ENCODE data around the gene PKLR.
"Not testable (repeated sequence)": the region's sequence is repeated elsewhere in the genome, so short reads cannot be mapped to it uniquely, and the experiment has no call there.

Gene PKLR

DNA sequence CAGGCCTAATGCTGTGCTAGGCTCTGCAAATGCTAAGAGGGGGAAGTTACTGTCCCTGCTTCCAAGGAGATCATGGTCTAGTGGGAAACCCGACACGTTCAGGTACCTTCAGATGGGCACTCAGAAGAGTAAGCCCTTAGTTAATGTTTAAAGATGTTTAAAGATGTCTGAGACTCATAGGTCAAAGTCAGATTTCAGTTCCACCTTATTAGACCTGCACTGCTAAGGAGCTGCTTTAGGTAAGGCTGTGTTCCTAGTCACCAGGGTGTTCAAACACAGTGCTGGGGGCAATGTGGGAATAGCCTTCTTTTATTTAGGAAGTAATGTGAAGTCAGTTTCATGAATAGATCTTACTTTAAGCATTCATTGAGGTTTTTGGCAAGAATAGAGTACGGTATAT, 15.7 kb upstream of the PKLR start:
- DNase-seq = no peak

DNA sequence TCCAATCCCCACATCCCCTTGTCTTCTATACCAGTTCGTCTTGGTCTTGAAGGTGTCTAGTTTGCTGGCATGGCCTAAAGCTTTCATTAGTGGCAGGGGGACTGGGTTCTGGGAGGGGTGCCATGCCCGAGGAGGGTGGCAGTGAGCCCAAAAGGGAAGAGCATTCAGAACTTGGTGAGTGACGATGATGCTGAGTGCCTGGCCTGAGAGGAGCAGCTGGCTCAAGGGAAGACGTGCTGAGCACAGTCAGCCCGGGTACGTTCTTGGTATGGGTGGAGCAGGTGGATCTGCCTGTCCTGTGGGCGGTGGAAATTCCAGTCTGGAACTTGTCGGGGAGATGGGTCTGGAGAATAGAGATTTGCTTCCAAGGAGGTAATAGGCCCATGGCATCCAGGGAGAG, 12.0 kb upstream of the PKLR start:
- DNase-seq = peak in 1 of 2 experiments; percentile 37

DNA sequence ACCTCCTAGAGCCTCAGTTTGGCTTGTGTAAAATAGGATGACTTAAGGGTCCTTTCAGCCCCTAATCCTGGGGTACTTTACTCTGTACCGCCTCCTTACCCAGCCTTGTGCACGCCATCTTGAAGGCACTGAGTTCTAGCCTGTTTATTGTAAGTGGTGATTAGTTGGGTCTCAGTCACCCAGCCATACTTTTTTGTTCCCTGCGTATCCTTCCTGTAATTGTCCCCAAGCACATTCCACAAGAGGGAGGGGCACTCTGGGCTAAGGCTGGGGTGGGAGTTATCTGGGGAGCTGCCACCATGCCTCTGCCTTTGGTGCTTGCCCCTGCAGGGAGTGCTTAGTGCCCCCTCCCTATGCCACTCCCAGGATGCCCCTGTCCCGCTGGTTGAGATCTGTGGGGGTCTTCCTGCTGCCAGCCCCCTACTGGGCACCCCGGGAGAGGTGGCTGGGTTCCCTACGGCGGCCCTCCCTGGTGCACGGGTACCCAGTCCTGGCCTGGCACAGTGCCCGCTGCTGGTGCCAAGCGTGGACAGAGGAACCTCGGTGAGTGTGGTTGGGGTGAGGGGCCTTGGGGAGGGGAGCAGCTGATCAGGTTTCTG, 8.3 kb upstream of the PKLR start:
- peak in 1 of 2 experiments; percentile 44 for DNase-seq

DNA sequence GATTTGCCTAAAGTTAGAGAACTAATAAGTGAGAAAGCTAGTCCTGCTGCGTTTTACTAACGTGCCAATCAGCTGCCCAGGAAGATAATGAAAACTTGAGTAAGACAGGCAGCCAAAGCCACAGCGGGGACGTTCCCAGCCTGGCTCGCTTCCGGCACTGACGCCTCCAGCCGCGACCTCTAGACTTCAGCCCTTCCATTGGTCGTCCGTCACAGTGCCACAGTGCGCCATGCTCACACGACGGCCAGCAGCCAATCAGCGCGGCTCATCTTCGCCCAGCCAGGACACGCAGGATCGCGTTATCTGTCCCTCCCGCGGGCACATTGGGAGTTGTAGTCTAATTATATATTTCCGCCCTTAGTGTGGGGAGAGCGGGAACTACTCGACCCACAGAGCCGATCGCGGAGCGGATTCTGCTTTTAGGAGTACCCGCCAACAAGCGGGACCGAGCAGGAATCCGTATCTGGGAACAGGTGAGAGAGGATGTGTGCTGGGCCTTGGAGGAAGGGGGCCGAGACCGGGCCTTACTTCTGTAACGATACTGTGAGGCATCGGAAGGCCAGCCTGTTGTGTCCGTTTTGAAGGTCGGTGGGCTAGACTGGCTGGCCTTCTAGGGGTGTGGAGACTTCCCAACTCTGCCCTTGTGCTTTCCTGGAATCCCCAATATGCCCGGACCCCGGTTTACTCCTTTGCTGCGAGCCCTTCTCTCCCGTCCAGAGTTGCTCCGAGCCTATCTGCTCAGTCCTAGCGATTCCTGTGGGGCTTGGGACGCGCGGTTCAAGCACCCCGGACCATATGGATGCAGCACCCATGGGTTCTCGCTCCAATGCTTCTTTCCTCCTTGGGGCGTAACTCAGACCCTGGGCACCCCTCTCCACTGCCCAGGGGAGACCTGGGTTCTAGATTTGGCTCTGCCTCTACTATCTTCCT, 7.5 kb upstream of the PKLR start, which contains the start of gene FDPS:
FDPS (plus strand) TSS at position 374 of the 930 bp plus-strand sequence. CDS start 924 bp downstream, outside the sequence.
- peak; percentile 97 to 100 for DNase-seq

DNA sequence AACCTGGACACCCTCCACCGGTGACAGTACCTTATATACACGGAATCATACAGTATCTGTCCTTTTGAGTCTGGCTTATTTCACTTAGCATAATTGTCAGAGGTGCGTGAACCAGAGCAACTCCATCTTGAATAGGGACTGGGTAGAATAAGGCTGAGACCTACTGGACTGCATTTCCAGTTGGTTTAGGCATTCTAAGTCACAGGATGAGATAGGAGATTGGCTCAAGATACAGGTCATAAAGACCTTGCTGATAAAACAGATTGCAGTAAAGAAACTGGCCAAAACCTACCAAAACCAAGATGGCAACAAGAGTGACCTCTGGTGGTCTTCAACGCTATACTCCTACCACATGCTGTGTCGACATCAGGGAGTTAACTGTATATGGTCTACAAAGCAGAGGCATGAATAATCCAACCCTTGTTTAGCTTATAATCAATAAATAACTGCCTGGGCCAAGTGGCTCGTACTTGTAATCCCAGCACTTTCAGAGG, 6.1 kb upstream of the PKLR start:
- DNase-seq = peak in 1 of 2 experiments; percentile 40

DNA sequence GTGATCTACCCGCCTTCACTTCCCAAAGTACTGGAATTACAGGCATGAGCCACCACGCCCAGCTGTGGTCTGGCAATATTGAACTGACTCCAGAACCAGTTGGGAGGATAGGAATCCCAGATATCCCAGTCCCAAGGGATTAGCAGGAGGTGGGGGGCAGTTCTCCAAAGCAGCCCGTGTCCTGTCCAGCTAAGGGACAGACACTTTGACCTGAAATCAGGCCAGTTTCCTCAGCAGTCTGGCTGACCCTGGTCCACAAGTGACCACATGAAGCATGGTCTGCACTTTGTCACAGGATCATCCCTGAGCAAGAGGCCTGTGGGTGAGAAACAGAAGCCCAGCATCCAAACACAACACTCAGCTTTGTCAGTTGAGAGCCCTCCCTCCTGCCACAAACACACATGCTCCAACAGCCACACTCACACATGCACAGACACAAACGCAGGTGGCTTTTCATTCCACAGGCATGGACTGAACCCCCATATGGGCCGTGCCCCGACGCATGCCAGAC, 4.7 kb upstream of the PKLR start:
- no peak for DNase-seq

DNA sequence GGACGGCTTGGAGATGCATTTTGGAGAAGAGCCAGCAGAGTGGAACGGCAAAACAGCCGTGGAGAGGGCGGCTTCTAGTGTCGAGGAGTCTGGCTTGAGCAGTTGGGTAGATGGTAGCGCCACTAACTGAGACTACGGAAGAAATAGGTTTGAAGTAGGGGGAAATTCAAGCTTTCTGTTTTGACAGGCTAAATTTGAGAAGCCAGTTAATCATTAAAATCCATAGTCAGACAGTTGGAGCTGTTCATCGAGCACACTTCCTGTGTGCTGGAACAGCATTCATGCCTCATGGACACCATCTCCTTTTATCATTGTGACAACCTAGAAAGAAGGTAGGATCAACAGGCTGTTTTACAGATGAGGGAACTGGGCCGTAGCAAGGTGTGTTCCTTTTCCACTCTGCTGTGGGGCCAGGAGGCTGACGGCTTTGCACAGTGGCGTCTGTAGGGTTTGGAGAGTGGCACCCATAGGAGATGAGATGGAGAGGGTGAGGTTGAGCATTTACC, 3.4 kb upstream of the PKLR start:
- DNase-seq = no peak

DNA sequence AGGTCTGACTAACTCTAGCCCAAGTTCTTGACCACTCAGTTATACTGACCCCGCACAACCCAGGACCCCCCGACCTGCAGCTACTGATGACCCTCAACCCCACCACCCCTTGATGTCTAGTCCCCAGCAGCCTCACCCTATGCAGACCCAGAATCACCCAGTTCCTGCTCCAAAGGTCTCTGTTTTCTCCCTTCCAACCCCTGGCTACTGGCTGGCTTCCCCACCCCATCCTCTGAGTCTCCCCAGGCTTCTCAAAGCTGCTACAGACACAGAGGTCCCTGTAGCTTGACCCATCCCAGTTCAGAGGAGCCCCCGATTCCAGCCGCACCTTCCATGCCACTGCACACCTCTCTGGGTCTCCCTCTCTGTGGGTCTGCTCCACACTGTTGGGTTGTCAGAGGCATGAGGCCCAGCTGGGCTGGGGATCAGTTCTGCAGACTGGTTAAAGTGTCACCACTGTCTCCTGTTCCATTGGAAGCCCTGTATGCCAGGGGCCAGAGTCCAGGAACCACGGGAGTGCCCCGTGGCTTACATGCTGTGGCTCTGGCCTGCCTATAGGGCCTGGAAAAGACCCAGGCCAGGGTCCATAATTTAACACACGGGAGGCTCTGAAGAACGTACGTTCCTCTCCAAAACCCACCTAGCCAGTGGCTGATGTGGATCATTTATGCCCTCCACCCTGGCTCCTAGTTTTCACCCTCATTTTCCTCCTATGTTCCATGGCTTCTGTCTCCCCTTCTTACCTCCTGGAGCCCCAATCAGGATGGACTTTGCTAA, 497 bp downstream of the PKLR start:
- no peak for DNase-seq

DNA sequence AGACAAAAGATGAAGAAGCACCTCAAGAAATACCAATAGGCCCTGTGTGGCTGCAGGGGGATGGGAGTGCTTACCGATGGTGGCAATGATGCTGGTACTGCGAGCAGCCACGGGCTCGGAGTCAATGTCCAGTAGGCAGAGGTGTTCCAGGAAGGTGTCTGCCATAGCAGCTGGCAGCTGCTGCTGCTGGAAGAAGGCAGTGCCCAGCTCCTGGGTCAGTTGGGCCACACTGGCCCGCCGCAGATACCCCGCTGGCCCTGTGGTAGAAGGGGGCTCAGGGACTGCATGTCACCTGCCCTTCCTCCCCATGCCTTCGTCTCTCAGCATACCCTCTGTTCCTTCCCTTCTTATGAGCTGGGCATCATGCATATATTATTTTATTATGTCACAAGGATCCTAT, 1.2 kb downstream of the PKLR start:
- DNase-seq = no peak

DNA sequence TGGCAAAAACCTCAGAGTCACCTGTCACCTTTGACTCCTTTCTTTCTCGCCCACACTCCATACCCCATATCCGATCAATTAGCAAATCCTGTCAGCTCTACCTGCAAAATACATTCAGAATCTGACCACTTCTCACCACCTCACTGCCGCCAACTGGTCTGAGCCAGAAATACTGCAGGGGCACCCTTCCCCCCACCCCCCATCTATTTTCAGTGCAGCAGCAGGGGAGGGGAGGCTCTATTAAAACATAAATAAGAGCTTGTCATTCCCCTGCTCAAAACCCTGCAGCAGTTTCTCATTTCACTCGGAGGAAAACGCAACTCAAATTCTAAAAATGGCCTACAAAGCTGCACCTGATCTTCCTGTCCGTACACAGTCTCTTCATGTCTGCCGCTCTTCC, 3.9 kb downstream of the PKLR start:
- DNase-seq = no peak

DNA sequence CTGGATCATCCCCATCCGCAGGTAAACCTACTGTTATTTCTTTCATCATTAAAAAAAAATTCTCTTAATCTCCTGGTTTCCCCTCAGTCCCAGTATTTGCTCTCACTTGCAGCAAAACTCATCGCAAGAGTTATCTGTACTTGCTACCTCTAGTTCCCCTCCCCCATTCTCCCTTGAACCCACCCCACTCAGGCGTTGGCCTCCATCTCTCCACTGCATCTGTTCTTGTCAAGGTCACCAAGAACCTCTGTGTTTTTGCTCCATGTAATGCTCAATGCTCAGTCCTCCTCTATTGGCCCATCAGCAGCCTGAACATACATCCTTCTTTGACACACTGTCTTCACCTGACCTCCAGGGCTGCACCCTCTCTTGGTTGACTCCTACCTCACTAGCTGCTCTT, 4.6 kb downstream of the PKLR start:
- DNase-seq = no peak

DNA sequence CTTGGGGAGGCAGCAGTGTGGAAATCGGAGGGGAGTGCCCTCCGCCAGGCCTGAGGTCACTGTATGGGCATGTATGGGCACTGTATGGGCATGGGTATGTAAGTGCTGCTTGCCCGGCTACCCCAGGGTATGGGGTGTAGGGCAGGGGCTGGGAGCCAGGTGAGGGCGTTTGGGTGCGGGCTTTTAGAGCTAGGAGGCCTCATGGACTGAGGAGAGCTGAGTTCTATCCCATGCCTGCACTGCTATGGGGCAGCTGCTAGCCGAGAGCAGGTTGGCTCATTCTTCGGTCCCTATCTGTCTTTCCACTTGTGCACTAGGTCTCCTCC, 5.3 kb downstream of the PKLR start:
- DNase-seq = no peak

DNA sequence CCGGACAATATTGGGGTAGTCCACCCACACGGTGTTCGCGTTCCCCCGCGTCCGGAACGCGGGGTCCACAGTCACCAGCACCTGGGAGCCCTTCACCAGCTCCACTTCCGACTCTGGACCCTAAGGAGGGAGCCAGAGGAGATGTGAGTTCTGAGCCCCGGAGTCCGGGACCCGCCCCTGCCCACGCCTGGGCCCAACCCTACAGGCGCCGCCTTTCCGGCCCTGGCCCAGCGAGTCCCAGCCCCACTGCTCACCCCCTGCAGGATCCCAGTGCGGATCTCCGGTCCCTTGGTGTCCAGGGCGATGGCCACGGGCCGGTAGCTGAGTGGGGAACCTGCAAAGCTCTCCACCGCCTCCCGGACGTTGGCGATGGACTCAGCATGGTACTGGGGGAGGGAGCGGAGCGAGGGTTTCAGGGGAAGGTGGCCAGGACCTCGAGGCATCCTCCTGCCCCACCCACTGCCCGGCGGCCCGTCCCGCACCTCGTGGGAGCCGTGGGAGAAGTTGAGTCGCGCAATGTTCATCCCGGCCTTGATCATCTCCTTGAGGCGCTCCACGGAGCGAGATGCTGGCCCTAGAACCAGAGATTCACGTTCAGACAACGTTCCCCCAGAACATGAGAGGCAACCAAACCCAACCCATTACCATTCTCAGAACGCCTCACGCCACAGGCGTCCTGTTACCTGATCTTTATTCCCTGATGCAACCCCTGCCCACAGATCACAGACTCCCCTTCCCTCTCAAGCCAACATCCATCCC, 5.9 kb downstream of the PKLR start:
- DNase-seq = no peak

DNA sequence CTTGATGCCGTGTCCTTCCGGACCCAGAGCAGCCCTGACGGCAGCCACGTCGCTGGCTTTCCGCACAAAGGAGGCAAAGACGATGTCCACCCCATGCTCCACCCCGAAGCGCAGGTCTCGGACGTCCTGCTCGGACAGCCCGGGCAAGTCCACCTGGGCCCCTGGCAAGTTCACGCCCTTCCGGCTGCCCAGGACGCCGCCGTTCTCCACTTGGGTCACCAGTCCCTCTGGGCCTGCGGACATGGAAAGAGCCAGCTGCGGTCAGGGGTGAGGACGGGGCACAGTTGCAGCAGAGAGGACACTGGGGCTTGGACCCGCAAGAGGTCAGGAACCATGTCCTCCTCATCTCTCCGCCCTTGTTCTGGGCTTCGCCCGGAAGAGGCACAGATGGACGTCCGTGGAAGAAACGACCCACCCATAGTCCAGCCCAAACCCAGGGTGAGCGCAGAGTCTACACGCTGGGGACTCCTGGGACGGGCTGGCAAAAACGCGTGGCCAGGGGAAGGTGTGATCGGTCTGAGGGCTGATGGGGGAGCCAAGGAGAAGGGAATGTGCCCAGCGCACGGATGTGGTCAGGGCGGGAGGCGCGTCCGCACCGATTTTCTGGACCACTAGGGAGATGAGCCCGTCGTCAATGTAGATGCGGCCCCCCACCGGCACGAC, 6.6 kb downstream of the PKLR start:
- DNase-seq = no peak

DNA sequence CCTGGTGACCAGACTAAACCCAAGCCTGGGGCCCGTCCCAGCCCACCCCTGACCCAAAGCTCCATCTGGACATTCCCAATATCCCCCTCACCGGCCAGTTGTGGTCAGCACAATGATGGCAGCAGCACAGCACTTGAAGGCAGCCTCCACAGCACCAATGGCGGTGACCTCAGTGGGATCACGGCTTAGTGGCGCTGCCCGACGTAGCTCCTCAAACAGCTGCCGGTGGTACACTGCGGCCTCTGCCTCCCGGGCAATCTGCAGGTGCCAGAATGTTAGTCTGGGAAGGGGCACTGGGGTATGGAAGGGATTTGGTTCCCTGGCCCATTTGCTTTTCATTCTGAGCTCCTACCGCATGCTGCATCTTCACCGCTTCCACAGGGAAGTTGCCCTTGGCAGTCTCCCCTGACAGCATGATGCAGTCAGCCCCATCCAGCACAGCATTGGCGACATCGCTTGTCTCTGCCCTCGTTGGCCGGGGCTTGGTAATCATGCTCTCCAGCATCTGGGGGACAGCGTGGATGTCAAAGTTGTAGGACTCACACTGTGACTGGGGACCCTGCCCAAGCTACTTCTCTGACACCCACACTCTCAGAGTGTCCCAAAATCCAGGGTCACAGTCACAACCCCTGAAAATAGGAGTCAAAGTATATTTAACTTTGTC, 8.0 kb downstream of the PKLR start:
- no peak for DNase-seq

DNA sequence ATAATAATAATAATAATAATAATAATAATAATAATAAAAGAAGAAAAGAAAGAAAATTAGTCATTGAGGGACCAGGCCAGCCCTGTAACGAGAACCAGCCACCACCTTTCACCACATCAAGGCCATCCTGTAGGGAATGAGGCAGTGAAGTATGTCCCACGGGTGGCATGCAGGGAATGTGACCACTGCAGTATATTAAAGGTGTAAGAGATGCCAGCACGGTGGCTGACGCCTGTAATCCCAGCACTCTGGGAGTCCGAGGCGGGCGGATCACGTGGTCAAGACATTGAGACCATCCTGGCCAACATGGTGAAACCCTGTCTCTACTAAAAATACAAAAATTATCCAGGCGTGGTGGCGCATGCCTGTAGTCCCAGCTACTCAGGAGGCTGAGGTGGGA, 10.2 kb downstream of the PKLR start:
- DNase-seq = not testable (repeated sequence)

DNA sequence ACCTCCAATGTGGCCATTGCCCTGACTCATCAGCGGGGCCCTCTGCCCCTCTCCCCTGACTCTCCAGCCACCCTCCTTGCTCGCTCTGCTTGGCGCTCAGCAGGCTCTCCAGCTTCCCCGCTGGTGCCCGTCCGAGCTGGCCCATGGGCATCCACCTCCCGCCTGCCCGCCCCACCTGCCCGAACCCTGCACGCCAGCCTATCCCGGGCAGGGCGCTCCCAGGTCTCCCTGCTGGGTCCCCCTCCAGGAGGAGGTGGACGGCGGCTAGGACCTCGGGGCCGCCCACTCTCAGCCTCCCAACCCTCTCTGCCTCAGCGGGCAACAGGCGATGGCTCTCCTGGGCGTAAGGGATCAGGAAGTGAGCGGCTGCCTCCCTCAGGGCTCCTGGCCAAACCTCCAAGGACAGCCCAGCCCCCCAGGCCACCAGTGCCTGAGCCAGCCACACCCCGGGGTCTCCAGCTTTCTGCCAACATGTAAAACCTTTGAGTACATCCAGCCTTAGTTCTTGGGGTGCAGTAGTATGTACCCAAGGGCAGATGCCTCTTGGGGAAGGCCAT, 13.2 kb downstream of the PKLR start:
- no peak for DNase-seq

DNA sequence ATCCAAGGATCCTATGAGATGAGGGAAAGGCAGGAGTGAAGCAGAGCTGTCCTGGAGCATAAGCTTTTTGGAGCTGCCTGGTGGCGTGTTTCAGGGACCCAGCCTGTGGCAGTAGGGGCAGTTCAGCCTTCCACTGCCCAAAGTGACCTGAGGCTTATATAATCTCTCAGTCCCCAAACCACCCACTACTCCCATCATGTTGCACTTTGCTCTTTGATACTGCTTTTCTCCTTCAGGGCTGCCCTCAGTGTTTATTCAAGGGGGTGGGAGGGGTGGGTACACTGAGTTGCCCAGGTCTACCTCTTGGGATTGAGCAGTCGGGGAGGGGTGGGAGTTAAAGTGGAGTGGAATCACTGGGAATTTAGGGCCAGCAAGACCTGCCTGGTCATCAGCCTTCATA, 14.7 kb downstream of the PKLR start:
- no peak for DNase-seq

DNA sequence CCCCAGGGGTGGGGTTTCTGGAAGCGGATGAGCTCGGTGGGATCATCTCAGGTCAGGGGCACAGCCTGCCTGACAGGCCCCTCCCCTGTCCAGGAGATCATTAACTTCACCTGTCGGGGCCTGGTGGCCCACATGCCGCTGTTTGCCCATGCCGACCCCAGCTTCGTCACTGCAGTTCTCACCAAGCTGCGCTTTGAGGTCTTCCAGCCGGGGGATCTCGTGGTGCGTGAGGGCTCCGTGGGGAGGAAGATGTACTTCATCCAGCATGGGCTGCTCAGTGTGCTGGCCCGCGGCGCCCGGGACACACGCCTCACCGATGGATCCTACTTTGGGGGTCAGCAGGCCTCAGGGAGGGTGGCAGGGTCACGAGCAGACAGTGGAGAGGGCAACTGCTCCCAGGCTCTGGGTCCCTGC, 15.6 kb downstream of the PKLR start:
- DNase-seq = no peak

DNA sequence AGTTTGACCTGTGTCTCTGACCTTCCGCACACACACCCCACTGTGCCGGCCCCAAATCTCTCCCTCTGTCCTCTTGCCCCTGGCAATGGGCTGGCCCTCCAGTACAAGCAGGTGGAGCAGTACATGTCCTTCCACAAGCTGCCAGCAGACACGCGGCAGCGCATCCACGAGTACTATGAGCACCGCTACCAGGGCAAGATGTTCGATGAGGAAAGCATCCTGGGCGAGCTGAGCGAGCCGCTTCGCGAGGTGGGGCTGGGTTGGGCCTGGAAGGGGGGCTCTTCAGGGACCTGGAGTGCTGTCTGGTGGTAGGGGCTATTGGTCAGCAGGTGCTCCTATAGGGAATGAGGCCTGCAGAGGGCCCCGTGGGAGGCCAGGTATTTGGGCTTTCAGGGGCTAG, 16.2 kb downstream of the PKLR start:
- DNase-seq = no peak

DNA sequence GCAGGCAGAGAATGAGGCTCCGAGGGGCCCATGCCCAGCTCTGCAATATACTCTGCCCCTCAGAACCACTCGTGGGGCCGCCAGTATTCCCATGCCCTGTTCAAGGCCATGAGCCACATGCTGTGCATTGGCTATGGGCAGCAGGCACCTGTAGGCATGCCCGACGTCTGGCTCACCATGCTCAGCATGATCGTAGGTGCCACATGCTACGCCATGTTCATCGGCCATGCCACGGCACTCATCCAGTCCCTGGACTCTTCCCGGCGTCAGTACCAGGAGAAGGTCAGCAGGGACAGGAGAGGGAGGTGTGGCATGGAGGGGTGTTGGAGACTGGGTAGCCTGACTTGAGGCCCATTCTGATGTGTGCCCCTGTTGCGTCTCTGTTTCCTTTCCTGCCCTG, 16.8 kb downstream of the PKLR start:
- DNase-seq = no peak
